GM12892 (cell line): ENCODE measurements around the gene C19orf81.

ENCODE experiments used
- POLR2A ChIP-seq: IDR thresholded peaks from 2 replicates; pipeline ENCODE4 v1.6.1; 2011; ENCODE audit warnings: low read depth, low read length, control low read depth
- POLR2AphosphoS5 ChIP-seq: IDR thresholded peaks from 2 replicates; pipeline ENCODE4 v1.6.1; 2011; ENCODE audit warnings: low read depth, low read length, control low read depth
- TAF1 ChIP-seq: IDR thresholded peaks from 2 replicates; pipeline ENCODE4 v1.6.1; 2011; ENCODE audit warnings: low read depth, mild to moderate bottlenecking, control low read depth, low read length, borderline replicate concordance

GRCh38 chr19:50639121-50640112, 9.8 kb upstream of the C19orf81 start, which contains the start of gene SYT3:
- TF ChIP-seq POLR2A (no peak), POLR2AphosphoS5 (no peak), TAF1 (no peak)
